GM18502 (cell line): ENCODE data around the gene MYO7A.

Experiments used
- ATAC-seq: cut with Tn5 transposase; IDR thresholded peaks from one replicate; pipeline ENCODE4 v1.9.1; 2021; ENCODE audit warnings: mild to moderate bottlenecking; ENCODE audit not compliant: unreplicated experiment, poor library complexity

MYO7A gene

DNA sequence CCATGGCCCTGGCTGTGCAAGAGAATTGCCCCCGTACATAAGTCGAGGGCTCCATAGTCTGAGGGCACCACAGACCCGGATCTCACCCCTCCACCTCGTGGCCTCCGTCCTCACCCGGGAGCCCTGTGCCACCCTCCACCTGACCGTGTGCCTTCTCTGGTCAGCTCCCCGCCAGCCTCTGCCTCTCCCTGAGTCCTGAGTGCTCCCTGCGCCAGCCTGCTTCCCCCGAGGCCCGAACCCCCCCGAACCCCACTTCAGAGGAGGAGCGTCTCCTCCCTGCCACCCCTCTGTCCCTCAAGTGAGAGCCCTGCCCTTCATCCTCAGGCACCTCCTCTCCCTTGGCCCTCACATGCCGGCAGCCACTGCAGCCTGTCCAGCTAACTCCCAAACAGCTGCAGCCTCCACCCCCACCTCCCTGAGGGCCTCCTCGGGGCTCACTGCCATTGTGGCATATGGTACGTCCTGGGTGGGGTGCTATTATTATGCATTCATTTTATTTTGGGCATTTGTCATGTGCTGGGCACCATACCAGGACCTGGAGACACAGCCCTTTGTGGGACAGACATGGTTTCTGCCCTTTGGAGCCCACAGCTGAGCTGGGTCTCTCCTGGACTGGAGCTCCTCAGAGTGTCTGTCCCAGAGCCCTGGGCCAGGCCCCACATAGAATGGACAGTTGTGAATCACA, 67.2 kb downstream of the MYO7A start:
- no peak for ATAC-seq

DNA sequence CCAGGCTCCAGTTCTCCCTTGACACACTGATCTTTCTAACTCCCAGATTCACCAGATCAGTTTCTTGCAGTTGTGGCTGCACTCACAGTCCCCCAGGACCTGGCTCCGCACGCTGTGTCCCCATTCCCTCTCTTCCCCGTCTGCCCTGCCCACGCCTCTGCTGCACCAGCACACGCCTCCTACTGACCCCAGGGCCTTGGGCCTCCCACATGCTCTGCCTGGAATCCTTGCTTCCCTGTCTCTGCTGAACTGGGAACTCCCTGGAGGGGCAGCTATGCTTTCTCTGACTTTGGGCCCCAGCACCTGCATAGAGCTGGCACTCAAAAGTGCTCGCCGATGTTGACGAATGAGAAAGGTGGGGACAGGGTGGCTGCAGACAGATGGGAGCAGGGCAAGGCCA, 68.9 kb downstream of the MYO7A start:
- no peak for ATAC-seq

DNA sequence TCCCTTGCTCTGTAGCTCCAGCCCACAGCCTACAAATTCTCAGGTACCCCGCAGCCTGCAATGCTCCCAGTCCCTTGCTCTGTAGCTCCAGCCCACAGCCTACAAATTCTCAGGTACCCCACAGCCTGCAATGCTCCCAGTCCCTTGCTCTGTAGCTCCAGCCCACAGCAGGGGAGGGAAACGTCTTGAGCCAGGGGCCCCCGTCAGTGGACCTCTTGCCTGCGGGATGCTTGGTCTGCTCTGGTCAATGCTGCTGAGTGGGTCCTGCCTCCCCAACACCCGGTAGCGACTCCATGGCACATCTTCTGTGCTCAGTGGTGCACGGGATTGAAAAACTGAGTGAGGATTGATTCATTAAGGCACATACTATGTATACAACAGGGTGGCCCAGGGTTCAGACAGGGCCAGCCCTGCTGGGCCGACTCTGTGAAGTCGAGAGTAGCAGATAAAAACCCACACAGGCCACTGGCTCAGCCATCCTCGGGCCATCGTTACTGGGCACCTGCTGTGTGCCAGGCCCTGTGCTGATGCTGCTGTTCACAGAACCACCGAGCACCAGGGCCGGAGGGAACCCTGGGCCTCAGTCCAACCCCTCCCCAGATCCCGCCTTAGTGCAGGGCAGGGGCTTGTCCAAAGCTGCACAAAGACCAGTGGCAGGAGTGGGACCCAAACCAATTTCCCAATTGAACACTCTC, 69.7 kb downstream of the MYO7A start:
- no peak for ATAC-seq

DNA sequence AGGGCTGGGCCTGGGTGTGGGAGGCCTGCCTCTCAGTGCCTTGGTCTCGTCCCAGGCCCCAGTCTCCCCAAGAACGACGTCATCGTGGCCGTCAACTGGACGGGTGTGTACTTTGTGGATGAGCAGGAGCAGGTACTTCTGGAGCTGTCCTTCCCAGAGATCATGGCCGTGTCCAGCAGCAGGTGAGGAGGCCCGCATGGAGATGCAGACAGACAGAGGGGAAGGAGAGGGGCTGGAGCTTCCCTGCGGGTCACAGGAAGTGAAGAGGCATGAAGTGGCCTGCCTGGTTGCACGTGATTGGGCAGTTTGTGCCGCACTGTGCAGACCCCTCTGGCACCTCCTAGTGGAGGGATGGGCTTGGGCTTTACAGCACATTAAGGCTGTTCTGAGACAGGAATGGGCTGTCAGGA, 70.4 kb downstream of the MYO7A start:
- ATAC-seq, result no peak

DNA sequence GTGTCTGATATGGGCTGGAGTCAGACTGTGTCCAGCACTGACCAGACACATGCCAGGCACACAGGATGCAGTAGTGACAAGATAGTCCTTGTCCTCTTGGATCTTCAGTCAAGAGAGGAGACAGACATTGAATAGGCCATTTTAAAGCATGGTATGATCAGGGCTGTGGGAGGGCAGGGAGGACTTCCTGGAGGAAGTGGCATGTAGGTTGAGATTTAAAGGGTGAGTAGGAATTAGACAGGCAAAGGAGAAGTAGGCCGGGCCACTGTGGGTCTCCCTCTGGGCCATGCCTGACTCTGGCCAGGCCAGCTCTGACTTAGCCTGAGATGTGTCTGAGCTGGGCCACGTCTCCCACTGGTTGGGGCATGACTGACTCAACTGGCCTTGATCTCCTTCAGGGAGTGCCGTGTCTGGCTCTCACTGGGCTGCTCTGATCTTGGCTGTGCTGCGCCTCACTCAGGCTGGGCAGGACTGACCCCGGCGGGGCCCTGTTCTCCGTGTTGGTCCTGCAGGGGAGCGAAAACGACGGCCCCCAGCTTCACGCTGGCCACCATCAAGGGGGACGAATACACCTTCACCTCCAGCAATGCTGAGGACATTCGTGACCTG, 71.2 kb downstream of the MYO7A start:
- ATAC-seq, result no peak

DNA sequence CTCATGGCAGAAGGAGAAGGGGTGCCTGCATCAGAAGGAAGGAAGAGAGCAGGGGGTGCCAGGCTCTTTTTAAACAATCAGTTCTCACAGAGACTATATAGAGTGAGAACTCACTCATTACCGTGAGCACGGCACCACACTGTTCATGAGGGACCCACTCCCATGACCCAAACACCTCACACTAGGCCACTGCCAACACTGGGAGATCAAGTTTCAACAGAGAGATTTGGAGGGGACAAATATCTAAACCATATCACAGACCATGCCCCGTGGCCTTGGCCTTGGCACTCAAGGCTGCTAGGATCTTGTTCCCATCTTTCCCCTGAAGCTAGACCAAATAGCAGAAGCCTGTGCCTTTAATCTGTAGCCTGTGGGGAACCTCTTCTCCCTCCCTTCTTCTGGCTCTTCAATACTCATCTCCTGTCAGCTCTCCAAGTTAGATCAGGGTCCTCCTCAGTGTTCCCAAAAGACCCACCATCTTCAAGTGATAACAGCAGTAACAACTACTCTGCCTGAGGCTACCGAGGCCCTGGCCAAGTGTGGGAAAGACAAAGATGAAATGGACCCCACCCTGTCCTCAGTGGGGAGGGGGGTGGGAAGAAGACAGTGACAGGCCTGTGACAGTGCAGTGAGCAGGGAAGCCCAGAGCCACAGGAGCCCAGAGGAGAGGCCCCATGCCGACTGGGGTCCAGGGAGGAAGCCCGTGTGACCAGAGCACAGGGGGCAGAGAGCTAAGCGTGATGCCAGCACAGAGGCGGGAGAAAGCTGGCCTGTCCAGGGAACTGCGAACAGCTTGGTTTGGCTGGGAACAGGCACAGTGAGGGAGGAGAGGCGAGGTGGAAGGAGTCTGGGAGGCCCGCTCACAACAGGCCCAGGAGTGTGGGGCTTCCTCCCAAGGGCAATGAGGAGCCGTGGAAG, 72.6 kb downstream of the MYO7A start:
- no peak for ATAC-seq

DNA sequence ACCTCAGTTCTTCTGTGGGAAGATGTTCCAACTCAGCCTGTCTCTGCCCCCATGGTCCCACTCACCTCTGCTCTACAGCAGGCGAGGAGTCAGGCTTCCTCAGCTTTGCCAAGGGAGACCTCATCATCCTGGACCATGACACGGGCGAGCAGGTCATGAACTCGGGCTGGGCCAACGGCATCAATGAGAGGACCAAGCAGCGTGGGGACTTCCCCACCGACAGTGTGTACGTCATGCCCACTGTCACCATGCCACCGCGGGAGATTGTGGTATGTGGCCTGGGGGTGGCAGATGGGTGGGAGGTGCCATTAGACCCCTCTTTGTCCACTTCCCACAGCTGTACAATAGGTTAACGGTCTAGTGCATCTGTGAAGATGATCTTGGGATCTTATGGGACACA, 73.3 kb downstream of the MYO7A start:
- ATAC-seq, result no peak

DNA sequence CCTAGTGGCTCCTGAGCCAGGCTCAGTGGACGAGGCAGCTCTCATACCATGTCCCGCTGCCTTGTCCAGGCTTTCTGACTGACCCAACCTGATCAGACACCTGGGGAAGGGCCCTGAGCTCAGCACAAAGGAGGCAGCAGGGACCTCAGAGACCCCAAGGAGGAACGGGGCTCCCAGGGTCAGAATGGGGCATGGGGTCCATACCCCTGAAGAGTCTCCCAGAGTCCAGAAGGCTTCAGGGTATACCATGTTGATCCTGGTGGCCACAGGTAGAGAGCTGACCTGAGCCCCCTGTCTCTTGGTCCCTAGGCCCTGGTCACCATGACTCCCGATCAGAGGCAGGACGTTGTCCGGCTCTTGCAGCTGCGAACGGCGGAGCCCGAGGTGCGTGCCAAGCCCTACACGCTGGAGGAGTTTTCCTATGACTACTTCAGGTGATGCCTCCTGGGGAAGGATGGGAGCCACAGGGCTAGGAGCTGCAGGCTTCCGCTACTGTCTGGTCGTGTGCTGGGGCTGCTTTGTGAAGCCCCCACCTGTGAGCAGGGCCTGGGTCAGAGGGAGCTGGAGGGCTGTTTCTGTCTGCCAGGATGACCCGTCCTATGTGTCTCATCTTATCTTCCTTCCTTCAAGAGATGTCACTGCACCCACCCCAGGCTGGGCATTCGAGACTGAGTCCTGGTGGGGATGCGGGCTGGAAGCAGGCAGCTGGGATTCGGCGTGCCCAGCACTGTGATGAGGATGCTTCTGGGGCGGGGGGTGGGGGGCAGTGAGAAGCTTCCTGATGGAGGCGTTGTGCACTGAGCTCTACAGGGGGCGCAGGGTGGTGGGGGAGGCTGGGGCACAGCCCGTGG, 74.2 kb downstream of the MYO7A start:
- ATAC-seq, result no peak

- no peak for ATAC-seq
Observed at GRCh38 chr11:77202941-77203900, 75.2 kb downstream of the MYO7A start.

DNA sequence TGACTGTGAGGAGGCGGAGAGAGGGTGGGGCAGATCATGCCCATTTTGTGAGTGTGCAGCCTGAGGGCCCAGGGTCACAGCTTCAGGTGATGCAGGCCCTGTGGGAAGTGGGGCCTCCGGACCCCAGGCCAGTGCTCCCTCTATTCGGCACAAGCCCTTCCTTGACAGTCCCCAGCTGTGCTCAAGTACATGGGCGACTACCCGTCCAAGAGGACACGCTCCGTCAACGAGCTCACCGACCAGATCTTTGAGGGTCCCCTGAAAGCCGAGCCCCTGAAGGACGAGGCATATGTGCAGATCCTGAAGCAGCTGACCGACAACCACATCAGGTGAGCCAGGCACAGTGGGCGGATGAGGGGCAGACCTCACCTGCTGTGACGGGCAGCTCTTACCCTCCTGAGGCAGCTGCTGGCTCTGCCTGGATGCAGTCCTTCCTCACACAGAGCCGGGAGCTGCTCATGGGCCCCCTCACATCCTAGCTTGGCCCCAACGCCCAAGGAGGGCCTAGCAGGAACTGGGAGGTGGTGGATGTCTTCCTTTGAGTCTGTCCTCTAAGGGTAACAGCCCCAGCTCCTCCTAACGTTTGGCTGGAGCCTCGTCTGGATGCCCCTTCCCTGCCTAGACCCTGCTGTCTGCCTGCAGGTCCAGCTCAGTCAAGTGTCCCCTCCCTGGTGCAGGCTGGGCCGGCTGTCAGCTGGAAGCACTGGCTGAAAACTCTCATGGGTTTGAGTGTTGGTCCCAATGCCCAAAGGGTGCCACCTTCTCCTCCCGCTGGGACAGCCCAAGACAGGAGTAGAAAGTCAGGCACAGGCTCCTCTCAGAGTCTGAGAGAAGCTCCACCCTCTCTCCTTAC, 76.1 kb downstream of the MYO7A start:
- ATAC-seq, result no peak

DNA sequence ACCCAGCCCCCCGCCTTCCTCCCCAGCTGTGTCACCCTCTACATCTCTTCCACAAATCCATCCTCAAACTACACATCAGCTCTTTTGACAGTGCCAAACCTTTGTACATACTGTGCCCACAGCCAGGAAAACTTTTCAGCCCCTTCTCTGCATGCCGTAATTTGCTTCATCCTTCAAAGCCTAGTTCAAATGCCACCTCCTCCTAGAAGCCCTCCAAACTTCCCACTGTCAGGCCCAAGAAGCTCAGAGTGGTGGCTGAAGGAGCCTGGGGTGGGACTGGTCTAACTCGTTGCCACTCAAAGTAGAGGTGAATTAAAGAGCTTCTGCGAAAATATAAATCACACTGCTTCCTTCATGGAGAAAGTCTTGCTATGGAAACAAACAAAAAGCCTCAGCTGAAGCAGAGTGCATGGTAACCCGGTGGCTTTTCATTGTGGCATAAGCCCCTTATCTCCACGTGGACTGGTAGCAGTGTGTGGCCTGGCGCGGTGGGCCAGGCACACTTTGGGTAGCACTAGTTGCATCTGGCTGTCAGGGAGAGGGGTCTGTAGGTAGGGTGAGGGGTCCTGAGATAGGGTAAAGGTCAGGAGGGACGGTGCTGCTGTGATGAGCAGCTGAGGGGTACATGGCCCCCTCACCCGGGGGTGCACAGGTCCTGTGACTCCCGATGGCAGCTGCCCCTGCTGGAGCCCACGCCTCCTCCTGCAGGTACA, 76.9 kb downstream of the MYO7A start:
- no peak for ATAC-seq

GRCh38 chr11:77205467-77206263, 77.6 kb downstream of the MYO7A start:
- no peak for ATAC-seq

DNA sequence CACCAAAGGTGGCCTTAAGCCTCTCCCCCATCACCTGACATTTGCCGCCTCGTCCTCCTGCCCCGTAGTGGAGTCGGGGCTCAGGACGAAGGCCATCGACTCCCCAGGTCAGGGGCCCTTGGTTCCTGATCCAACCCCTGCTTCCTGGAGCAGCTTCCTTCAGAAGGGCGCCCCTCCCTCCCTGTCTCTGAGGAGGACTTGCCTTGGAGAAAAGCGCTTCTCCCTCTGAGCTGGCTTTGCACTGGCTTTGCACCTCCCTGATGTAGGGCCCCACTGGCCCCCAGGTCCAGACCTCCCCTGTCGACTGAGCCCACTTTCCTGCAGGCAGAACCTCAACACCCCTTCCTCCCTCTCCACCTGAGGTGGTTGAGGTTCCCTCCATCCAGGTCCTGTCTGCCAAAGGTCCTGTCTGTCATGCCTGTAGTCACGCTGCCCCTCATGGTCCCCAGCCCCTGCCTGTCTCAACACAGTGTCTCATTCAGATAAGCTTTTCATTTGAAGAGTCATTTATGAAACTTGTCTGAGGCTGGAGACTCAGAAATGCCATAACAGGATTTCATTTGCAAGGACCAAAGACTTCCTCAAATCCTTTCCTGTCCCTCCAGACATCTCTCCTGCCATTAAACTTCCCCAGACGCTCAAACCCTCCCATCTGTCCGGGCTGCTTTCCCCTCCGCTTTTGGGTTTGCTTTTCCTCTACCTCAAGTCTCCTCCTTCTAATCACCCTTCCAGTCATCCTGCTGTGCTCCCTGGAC, 78.4 kb downstream of the MYO7A start:
- ATAC-seq, result no peak

GRCh38 chr11:77207019-77207485, 79.0 kb downstream of the MYO7A start:
- no peak for ATAC-seq

DNA sequence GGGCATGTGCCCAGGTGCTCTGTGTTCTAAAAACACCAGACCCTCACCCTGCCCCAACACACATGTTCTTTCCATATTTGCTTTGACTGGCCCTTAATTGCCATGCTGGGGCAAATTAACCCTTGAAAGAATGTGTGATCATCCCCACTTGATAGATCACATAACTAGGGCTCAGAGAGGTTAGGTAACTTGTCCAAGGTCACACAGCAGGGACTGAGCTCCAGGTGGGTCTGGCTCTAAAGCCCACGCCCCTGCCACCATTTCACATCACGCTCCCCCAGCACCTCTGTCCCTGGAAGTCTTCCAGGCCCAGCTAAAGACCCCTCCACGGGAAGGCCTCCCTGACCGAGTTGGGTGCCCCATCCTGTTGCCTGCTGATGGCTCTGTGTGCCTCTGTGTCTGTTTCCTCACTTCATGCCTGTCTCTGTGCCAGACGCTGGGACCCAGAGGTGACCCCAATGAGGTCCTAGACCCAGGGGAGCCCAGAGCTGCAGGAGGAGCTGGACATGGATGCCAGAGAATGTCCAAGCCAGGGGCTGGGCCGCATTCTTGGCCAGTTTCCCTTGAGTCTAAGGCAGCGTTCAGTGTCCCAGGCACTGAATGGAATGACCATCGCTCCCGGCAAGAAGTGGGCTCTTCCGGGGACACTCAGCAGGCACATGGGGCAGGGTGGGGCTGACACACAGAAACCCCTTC, 79.7 kb downstream of the MYO7A start:
- no peak for ATAC-seq
